ENCODE data around the gene POU3F2.

The POU3F2 gene

GRCh38 chr6:98831057-98831958 lies 3.1 kb upstream of the POU3F2 start:
- peak; percentile 69 for DNase-seq

GRCh38 chr6:98831959-98832283 lies 2.5 kb upstream of the POU3F2 start:
- peak; percentile 45 for DNase-seq

GRCh38 chr6:98832284-98833056 lies 1.9 kb upstream of the POU3F2 start:
- DNase-seq, result peak; percentile 70

- peak; percentile 80 for DNase-seq
Measured at GRCh38 chr6:98833057-98833306, 1.4 kb upstream of the POU3F2 start.

- peak; percentile 83 for DNase-seq
Measured at GRCh38 chr6:98833307-98834059, 891 bp upstream of the POU3F2 start.

- peak; percentile 75 for DNase-seq
Measured at GRCh38 chr6:98835149-98836024, 1.0 kb downstream of the POU3F2 start.

- peak; percentile 72 for DNase-seq
Measured at GRCh38 chr6:98836025-98836961, 1.9 kb downstream of the POU3F2 start.

- peak; percentile 80 for DNase-seq
Measured at GRCh38 chr6:98836962-98837944, 2.9 kb downstream of the POU3F2 start.

- peak; percentile 37 for DNase-seq
Measured at GRCh38 chr6:98838032-98838431, 3.7 kb downstream of the POU3F2 start.

- DNase-seq, result no peak
Measured at GRCh38 chr6:98838975-98839374, 4.6 kb downstream of the POU3F2 start.

GRCh38 chr6:98839781-98840361 lies 5.5 kb downstream of the POU3F2 start:
- peak; percentile 84 for DNase-seq

- no peak for DNase-seq
Measured at GRCh38 chr6:98840385-98840784, 6.0 kb downstream of the POU3F2 start.

GRCh38 chr6:98840996-98841513 lies 6.7 kb downstream of the POU3F2 start:
- peak; percentile 25 for DNase-seq

- DNase-seq, result peak; percentile 50
Measured at GRCh38 chr6:98841621-98842341, 7.4 kb downstream of the POU3F2 start.

- DNase-seq, result peak; percentile 59
Measured at GRCh38 chr6:98842342-98843180, 8.2 kb downstream of the POU3F2 start.

- DNase-seq, result peak; percentile 78
Measured at GRCh38 chr6:98843271-98844243, 9.2 kb downstream of the POU3F2 start.
